GM19043 (cell line): ENCODE data around the gene PDCL2.
"Not testable (repeated sequence)": the region's sequence is repeated elsewhere in the genome, so short reads cannot be mapped to it uniquely, and the experiment has no call there.

ENCODE experiments used
- ATAC-seq: cut with Tn5 transposase; IDR thresholded peaks from one replicate; pipeline ENCODE4 v1.9.1; 2021; ENCODE audit warnings: low read depth; ENCODE audit not compliant: unreplicated experiment

Gene PDCL2

GRCh38 chr4:55592014-55592413, at the start of gene PDCL2:
PDCL2 (minus strand) TSS chr4:55592245; CDS start chr4:55592109, 136 bp downstream.
- ATAC-seq, result no peak

DNA sequence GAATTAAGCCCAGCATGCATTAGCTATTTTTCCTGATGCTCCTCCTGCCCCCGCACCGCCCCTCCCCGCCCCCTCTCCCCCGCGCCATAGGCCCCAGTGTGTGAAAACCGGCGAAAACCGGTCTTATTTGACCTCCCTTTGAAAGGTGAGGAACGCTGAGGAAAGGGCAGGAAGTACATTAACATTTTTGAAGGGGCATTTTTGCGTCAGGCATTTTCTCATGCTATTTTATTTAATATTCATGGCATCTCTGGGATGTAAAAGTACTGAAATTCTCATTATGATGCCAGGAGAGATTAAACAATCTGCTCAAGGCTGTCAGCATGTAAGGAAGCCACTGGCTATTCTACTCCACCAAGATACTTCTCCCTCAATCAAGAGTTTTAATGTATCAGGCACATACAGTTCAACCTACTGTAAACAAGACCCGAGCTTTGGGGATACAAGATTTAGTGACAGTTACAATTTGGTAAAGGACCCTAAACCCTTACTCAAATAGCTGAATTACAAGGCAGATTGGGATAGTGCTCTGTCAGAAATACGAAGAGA, 45.3 kb upstream of the PDCL2 start:
- ATAC-seq, result no peak

- no peak for ATAC-seq
Measured at GRCh38 chr4:55636656-55636999, 44.6 kb upstream of the PDCL2 start.

GRCh38 chr4:55635741-55636655, 44.0 kb upstream of the PDCL2 start, which contains the start of gene NMU:
NMU (minus strand) TSS chr4:55636298; CDS start chr4:55636192, 106 bp downstream.
- peak; percentile 68 for ATAC-seq

DNA sequence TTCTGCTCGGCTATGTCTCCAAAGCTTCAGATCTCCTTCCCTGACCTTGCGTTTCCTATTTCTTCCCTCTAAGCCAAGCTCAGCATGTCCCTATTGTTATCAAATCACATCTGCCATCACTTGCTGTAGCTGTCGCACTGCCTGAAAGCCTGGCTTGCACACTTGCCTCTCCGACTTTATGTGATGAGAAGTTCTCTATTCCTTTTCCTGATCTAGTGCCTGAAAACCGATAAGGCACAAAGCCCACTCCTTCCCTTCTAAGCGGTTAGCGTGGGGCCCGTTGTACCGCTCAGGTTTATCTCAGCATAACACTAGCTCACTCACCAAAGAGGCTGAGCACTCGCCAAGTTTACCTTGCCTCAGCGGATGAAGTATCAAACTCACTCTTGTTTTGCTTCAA, 43.2 kb upstream of the PDCL2 start:
- ATAC-seq, result no peak

DNA sequence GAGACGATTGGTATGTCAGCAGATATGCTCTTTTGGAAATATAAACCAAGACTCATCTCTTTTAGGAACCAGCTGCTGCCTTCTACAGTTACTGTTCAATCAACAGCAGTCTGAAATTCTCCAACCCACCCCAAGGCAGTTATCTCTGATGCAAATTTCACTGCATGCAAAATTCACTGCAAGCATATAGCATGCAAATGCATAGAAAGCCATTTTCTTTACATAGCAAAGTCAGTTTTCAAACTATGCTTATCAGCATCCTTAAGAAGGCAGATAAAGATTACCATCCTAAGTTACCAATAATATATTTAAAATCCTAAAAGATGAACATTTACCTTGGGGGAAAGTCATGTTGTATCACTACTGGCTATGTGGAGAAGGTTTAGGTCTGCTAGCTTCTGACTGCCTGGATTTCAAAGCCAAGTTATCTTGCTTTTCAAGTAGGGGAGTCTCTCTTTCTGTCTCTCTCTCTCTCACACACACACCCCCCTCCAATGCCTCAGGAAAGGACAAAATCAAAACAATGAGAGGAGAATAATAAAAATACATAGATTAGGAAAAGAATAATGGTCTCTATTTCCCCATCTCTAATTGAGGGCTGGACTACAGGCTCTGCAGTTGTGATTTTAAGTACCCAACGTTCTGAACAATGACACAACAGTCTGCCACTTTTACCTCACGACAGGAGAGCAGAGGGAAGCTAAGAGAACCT, 42.5 kb upstream of the PDCL2 start:
- ATAC-seq, result no peak

DNA sequence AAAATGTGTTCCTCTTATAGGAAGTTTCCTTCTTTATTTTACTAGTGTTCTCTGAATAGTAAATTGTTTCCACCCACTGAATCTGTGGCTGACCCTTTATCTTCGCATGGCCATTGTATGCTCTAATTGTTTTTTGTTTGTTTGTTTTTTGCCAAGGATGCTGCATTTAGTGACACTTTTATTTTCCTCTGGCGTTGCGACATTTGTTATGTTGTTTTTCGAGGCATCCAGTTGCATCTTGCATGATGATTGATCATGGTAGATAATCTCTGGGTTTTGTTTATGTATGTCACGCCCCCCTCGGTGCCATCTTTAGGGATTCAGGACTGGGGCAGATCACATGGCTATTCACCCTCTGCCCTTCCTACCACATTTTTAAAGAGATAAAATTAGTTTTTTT, 41.9 kb upstream of the PDCL2 start:
- no peak for ATAC-seq

GRCh38 chr4:55625835-55626234, 33.8 kb upstream of the PDCL2 start:
- no peak for ATAC-seq

DNA sequence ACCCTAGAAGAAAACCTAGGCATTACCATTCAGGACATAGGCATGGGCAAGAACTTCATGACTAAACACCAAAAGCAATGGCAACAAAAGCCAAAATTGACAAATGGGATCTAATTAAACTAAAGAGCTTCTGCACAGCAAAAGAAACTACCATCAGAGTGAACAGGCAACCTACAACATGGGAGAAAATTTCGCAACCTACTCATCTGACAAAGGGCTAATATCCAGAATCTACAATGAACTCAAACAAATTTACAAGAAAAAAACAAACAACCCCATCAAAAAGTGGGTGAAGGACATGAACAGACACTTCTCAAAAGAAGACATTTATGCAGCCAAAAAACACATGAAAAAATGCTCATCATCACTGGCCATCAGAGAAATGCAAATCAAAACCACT, 32.0 kb upstream of the PDCL2 start:
- ATAC-seq, result not testable (repeated sequence)

DNA sequence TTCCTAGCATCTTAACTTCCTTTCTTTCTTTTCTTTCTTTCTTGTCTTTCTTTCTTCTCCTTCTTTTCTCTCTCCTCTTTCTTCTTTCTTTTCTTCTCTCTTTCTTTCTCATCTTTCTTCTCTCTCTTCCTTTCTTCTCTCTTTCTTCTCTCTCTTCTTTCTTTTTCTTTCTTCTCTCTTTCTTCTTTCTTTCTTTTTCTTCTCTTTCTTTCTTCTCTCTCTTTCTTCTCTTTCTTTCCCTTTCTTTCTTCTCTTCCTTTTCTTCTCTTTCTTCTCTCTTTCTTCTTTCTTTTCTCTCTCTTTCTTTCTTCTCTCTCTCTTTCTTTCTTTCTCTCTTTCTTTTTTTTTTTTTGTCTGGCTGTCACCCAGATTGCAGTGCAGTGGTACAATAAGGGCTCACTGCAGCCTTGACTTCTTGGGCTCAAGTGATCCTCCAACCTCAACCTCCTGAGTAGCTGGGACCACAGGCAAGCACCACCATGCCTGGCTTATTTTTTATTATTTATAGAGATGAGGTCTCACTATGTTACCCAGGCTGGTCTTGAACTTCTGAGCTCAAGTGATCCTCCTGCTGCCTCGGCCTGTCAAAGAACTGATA, 26.6 kb upstream of the PDCL2 start:
- no peak for ATAC-seq

DNA sequence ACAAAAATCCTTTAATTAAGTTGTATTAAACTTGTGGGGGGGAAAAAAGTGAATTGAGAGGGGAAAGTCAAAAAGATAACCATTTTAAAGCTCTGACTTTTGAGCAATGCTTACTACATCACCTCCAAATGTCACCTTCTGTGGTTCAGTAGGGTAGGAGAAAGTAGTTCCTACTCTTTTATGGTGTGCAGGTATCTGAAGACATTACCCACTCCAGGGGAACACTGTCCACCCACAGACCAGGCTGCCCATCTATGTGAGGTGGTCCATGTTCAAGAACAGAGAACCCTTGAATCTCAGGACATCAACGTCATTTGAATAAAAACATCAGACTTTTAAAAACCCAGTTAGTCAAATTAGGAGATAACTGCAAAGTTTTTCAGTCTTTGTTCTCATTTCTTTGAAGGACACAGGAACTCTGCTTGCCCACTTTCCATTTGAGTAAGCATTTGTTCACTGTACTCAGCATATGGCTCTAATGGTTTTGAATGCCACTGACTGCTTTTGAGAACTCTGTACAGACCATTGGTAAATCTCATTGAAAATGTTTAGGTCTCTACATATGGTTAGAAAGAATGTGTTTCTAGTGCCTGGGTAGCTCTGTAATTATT, 25.6 kb upstream of the PDCL2 start:
- ATAC-seq, result peak; percentile 97

GRCh38 chr4:55615008-55615407, 23.0 kb upstream of the PDCL2 start:
- no peak for ATAC-seq

DNA sequence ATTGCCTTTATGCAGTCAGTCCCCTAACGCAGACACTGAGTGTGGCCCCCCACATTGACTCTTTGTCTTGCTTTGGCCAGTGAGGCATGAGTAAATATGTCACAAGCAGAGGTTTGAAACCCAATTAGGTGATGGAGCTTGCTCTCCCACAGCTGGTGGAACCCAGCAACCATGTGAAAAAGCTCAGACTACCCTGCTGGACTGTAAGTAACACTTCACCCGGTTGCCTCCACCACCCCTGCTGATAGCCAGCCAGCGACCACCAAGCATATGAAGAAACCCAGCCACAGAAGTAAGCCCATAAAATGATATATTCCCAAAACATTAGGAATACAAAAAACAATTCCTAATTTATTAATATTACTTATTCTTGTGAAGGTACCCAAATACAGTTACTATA, 21.6 kb upstream of the PDCL2 start:
- no peak for ATAC-seq

DNA sequence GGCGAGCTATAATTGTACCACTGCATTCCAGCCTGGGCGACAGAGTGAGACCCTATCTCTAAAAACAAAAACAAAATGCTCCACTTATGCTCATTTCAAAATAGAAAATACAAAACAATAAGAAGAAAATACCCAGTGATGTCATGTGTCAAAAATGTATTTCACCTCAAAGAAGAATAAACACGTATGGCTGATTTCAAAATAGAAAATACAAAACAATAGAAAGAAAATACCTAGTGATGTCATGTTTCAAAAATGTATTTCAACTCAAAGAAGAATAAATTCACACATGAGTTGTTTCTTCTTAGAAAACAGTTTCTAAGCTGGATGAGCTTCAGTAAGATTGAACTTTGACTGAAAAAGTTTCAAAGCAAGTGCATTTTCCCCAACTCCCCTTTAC, 20.3 kb upstream of the PDCL2 start:
- no peak for ATAC-seq

- ATAC-seq, result no peak
Measured at GRCh38 chr4:55611358-55612059, 19.5 kb upstream of the PDCL2 start.

DNA sequence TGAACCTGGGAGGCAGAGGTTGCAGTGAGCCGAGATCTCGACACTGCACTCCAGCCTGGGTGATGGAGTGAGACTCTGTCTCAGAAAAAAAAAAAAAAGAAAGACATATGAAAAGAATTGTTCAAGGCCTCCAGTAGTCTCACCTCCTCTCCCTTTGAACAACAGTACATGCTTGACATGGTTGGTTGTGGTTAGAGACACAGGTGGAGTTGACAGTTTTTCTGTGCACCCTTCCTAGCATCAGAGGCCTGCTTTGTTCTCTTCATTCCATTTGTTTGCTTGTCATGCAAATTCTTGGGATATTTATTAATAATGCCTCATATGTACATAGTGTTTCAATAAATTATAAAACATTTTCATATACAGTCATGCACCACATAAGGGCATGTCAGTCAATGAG, 18.3 kb upstream of the PDCL2 start:
- ATAC-seq, result no peak

DNA sequence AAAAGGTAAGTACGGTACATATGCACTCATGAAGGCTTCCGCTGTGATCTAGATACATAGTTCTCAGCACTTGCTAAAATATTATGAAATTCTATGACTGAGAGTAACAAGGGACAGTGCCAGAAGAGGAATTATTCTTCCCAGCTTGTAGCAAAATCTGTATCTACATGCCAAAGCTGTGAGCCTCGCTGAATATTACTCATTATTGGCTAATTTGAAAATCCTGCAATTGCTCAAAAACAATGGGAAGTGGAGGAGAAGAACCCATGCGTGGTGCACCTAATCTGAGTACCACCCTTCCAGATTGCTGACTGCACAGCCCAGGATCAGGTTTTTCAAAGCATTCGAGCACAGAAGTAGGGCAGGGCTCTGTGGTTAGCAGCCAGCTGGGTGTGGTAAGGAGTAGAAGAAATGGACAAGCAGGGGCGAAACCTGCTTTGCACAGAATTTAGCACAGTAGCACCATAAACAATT, 17.4 kb upstream of the PDCL2 start:
- ATAC-seq, result no peak

DNA sequence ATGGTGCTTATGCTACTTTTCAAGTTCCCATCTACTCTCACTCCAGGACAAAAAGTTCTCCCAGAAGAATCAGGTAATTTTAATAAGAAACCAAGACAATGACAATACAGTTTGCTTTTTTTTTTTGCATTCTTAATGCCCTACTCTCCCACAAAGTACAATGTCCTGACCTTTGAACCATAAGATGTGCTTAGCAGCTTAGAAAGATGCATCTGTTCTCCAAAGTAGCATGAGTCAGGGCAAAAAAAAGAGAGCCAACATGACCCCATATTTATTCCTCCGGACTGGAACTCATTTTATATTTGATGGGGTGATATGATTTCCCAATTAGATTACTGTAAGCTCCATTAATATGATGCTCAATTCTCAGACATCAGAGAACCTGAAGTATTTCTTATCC, 16.5 kb upstream of the PDCL2 start:
- no peak for ATAC-seq

DNA sequence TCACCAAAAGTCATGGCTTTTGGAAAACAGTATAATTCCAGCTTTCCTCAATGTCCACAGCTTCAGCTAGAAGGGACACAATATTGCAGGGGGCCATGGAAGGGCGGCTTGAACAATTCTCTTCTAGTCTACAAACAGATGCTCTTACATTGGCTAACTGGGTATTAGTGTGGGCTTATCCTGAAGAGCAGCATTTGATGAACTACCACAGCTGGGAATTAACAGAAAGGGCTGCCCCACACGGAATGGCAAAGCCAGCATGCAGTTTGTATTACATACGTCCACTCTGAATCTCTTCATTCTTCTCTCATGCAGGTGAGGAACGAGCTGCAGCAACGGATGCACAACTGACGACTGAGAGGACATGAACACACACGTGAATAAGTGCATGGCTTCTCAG, 13.0 kb upstream of the PDCL2 start:
- ATAC-seq, result no peak

DNA sequence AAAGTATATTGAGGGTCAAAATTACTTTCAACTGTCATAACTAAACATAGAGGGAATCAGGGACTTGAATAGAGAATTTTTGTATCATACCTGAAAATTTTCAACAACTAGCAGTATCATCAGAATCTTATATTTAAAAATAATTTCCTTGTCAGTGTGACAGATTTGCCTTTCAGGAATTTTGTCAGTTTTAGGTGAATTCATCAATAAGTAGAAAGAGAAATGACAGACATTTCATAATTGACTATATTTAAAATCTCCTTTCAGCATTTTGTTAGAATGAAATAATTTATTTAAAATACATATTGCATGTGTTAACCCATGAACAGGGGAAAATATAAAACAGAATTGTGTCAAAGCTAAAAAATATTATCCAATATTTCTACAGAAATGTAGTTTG, 8.6 kb upstream of the PDCL2 start:
- no peak for ATAC-seq
